ENCODE measurements around the gene ZFC3H1. TPM values are rescaled to one million over a fixed set of nuclear protein-coding genes. Genes with fewer than 3 reads are reported as not detected.

The ZFC3H1 gene
- total and polyA plus RNA-seq, 9 of the 15 experiments (the other 6 are each of a cell fraction or from before 2014, with no cell fraction given) = 14.8 to 80.5 (median 22.1) TPM

GRCh38 chr12:71605039-71605438, 58.6 kb downstream of the ZFC3H1 start:
- H2AFZ ChIP-seq (ENCODE audit: low read depth, low read length) = no peak overlapping the region
- no peak overlapping the region for H3K4me3 ChIP-seq
- no TSS peak for BruUV-seq (replicated peaks)
- H3K79me2 ChIP-seq (ENCODE audit: control insufficient read depth, insufficient read depth, low read length) = no peaks in the 10 kb centered on the region
- H3K9ac ChIP-seq (ENCODE audit: insufficient read depth in 1 of 2, low read depth in 2 of 2, low read length in 2 of 2) = no peak overlapping the region
- WGBS (ENCODE audit: insufficient coverage, low coverage, missing lambda C conversion rate) = 79% methylated on average over 3 of the region's 3 CpGs
- TF ChIP-seq POLR2B (IDR thresholded peaks at IDR 0.05; ENCODE audit: low read depth, partially characterized antibody) (peak; percentile 28), REST (IDR thresholded peaks at IDR 0.05; ENCODE audit: borderline replicate concordance) (no peak), REST (CRISPR knock-in tag; IDR thresholded peaks at IDR 0.05; ENCODE audit: low read depth) (no peak), ILF3 (IDR thresholded peaks at IDR 0.05; ENCODE audit: borderline replicate concordance) (no peak), ETV5 (CRISPR knock-in tag; IDR thresholded peaks at IDR 0.05; ENCODE audit: low read depth) (no peak), ATF3 (IDR thresholded peaks at IDR 0.05) (no peak), ATF3 (CRISPR knock-in tag; conservative IDR thresholded peaks at IDR 0.05) (no peak), CBX5 (IDR thresholded peaks at IDR 0.05; ENCODE audit: borderline replicate concordance, low read depth) (no peak)
- in situ Hi-C loops (cut with MboI) = no loop called here
- H3K27ac ChIP-seq (ENCODE audit: extremely low read depth, low read depth, low read length) = no peak overlapping the region
- H3K27me3 ChIP-seq (ENCODE audit: control insufficient read depth in 2 of 2, insufficient read depth in 2 of 2, low read length in 2 of 2) = no peaks in the 10 kb centered on the region
- no peak for FAIRE-seq
- no peak for DNase-seq (ENCODE audit: extremely low read depth in 1 of 4, low spot score in 3 of 4)
- ChIA-PET CTCF (ENCODE audit: low intra/inter-chr PET ratio) (no interaction called here), POLR2A (interaction anchor here (0.7 to 1.2 kb wide), 5 partner anchors 10 to 231 kb away, joined by 3 to 5 read pairs (median 4); partner anchors contain the start of genes THAP2 and ZFC3H1)
- peaks cover 35% of the 10 kb centered on the region for H3K36me3 ChIP-seq (ENCODE audit: control insufficient read depth, insufficient read depth, low read length)
- H3K9me3 ChIP-seq (replicated peaks; ENCODE audit: control insufficient read depth, insufficient read depth, low read depth, low read length) = no peaks in the 10 kb centered on the region
- H3K9me1 ChIP-seq (ENCODE audit: control insufficient read depth, insufficient read depth, low read length) = no peaks in the 10 kb centered on the region
- H3K4me2 ChIP-seq (ENCODE audit: insufficient read depth, low read length) = no peak overlapping the region
- intact Hi-C loops (cut with micrococcal nuclease) = no loop called here
- H3K4me1 ChIP-seq (replicated peaks in 1 of 2; ENCODE audit: control insufficient read depth in 2 of 2, insufficient read depth in 2 of 2, low read length in 2 of 2) = no peaks in the 10 kb centered on the region
- H4K20me1 ChIP-seq (replicated peaks; ENCODE audit: control insufficient read depth, insufficient read depth, low read length) = no peaks in the 10 kb centered on the region
- no peak for ATAC-seq

Measured in K562 (cell line).